Left cardiac atrium (tissue), 4 donors: ENCODE measurements around the gene HAUS7. TPM values are rescaled to one million over a fixed set of nuclear protein-coding genes. Genes with fewer than 3 reads are reported as not detected.

Source experiments
- ATAC-seq, 2 donors: fragments of 200-7000 bp; cut with Tn5 transposase; one replicate each; pipeline ENCODE4 v1.9.1; 2020; ENCODE audit warnings: mild to moderate bottlenecking in 2 of 2, moderate library complexity in 2 of 2
- DNase-seq: peaks from one replicate; pipeline ENCODE4 v3.0.0-alpha.2; 2020
- intact Hi-C, 2 donors: fragments of 100-400 bp; cut with DNase I; formaldehyde crosslinking; loops; one replicate each; pipeline versions ENCODE4 v1.14.1 to v1.15.1; 2022 to 2023
- total RNA-seq, 2 donors: library from RNA; stranded (reverse); fragmentation: NEBNext Ultra II Directional; extraction: Animal tissue kit (Norgen Biotek cat#: 25700); gene quantifications; one replicate each; pipeline ENCODE4 v1.2.1, GENCODE V29; 2021
- donor health status: DM: no; HTN: yes; CAD: no.
- donor health status: DM: no; HTN: yes; CAD: no; lungs with severe emphysema.
- donor health status: DM: yes; HTN: yes; CAD: no.
- donor health status: Dilated cardiomyopathy.

HAUS7 gene
- total RNA-seq, 2 donors from 2014 or later, result 15.8 to 22.2 TPM

GRCh38 chrX:153463031-153463430 lies 7.3 kb downstream of the HAUS7 start:
- intact Hi-C loops, result no loop called here
- no peak for ATAC-seq

GRCh38 chrX:153462291-153462690 lies 8.1 kb downstream of the HAUS7 start:
- DNase-seq (no peak), ATAC-seq (no peak)
- intact Hi-C loops, result no loop called here

More at GRCh38 chrX:153463031-153463430, 7.3 kb downstream of the HAUS7 start:
- no peak for DNase-seq

GRCh38 chrX:153460826-153461225 lies 9.6 kb downstream of the HAUS7 start:
- intact Hi-C loops, result no loop called here
- DNase-seq (no peak), ATAC-seq (peak in 1 of 2 donors; percentile 57)

- DNase-seq (no peak), ATAC-seq (no peak)
- intact Hi-C loops, result no loop called here
Measured at GRCh38 chrX:153459986-153460385, 10.4 kb downstream of the HAUS7 start.

- no peak for DNase-seq
- no peak for ATAC-seq
- intact Hi-C loops, result no loop called here
Measured at GRCh38 chrX:153458476-153458875, 11.9 kb downstream of the HAUS7 start.

GRCh38 chrX:153457827-153458466 lies 12.4 kb downstream of the HAUS7 start:
- intact Hi-C loops, result no loop called here
- DNase-seq (no peak), ATAC-seq (no peak)

- DNase-seq (peak; percentile 5), ATAC-seq (no peak)
- intact Hi-C loops, result no loop called here
Measured at GRCh38 chrX:153457136-153457825, 13.1 kb downstream of the HAUS7 start.

- peak; percentile 8 for DNase-seq
- ATAC-seq, result no peak
- intact Hi-C loops, result no loop called here
Measured at GRCh38 chrX:153456704-153457103, 13.7 kb downstream of the HAUS7 start.

GRCh38 chrX:153456161-153456560 lies 14.2 kb downstream of the HAUS7 start:
- DNase-seq (peak; percentile 34), ATAC-seq (peak; percentile 60 to 61)
- intact Hi-C loops, result no loop called here

GRCh38 chrX:153455571-153455970 lies 14.8 kb downstream of the HAUS7 start:
- DNase-seq, result no peak
- no peak for ATAC-seq
- intact Hi-C loops, result no loop called here

GRCh38 chrX:153454901-153455550 lies 15.3 kb downstream of the HAUS7 start:
- ATAC-seq, result no peak
- intact Hi-C loops, result no loop called here
- DNase-seq, result peak; percentile 12

- no peak for DNase-seq
- no peak for ATAC-seq
- intact Hi-C loops, result no loop called here
Measured at GRCh38 chrX:153450949-153451277, 19.5 kb downstream of the HAUS7 start.

- no peak for DNase-seq
- ATAC-seq, result no peak
- intact Hi-C loops, result no loop called here
Measured at GRCh38 chrX:153450114-153450948, 20.0 kb downstream of the HAUS7 start.

- DNase-seq (no peak), ATAC-seq (no peak)
- intact Hi-C loops, result no loop called here
Measured at GRCh38 chrX:153449368-153450113, 20.8 kb downstream of the HAUS7 start.

GRCh38 chrX:153448556-153449367 lies 21.6 kb downstream of the HAUS7 start:
- ATAC-seq (no peak), DNase-seq (no peak)
- intact Hi-C loops, result no loop called here

GRCh38 chrX:153447581-153447960 lies 22.8 kb downstream of the HAUS7 start:
- ATAC-seq (no peak), DNase-seq (no peak)
- intact Hi-C loops, result no loop called here

GRCh38 chrX:153446950-153447580 lies 23.3 kb downstream of the HAUS7 start:
- intact Hi-C loops, result no loop called here
- DNase-seq (no peak), ATAC-seq (no peak)

- DNase-seq (no peak), ATAC-seq (no peak)
- intact Hi-C loops, result no loop called here
Measured at GRCh38 chrX:153446636-153446936, 23.8 kb downstream of the HAUS7 start.
